GM18511 (cell line): ENCODE data around the gene GNMT.

Experiments used
- ATAC-seq: cut with Tn5 transposase; IDR thresholded peaks from one replicate; pipeline ENCODE4 v1.9.1; 2021; ENCODE audit warnings: mild to moderate bottlenecking, moderate library complexity; ENCODE audit not compliant: unreplicated experiment

Gene GNMT

GRCh38 chr6:42960243-42961019 is at the start of gene GNMT:
Gene GNMT, plus strand, starts transcription at chr6:42960754. Its CDS starts 14 bp downstream, at chr6:42960768.
- ATAC-seq: no peak

DNA sequence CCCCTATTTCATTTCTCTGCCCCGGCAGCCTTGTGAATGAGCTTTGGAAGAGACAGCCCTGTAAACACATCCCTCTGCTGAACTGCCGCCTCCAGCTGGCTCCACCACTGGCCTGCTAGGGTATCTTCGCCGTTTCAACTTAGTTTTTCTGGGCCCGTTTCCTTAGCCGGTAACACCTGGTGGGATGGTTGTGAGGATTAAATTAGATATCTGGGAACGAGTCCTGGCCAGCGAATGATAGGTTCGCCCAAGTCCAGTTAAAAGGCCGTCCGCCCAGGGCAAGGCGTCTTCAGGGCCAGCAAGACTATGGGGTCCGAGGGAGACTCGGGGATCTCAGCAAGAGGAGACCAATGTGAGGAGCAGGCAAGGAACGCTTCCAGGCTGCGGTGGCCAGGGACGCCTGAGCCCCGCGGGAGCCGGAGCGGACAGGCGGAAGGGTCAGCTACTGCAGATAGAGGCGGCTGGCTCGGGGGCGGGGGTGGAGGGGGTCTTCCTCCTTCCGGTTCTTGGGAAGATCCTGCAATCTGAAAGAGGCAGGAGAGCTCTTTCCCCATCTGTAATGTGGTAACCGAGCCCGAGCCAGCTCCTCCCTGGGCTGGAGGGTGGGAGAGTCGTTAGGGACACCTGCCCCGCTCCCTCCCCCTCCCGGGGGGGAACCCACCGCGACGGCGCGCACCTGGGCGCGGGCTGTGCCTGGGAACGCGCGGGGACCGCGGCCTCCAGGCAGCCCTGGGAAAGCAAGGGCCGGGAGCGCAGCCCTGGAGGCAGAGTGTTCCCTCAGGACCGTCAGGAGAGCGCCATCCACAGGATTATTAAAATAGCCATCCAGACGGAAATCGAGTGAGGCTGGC is 49.2 kb upstream of the GNMT start:
- no peak for ATAC-seq

- ATAC-seq: no peak
These were observed 46.0 kb upstream of the GNMT start for GRCh38 chr6:42914546-42914945.

DNA sequence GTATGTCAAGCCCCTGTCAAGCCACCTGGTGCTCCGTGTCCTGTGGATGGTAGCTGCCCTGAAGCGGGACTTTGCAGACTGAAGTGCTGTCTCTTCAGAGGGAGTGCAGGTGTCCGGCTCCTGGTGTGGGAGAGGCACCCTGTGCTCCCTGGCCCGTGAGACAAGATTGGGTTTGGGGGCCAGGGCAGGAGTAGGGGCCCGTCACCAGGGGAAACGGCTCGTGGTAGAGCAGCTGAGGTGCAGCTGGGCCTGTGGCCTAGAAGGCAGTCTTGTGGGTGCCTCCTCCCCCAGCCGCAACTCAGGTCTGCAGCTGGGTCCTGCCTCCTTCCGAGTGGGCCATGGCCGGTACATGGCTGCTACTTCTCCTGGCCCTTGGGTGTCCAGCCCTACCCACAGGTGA is 44.8 kb upstream of the GNMT start, which contains the start of gene PTCRA:
PTCRA (plus strand) TSS at position 322 of the 400 bp plus-strand sequence; CDS start at position 339, 17 bp downstream.
- no peak for ATAC-seq

- no peak for ATAC-seq
These were observed 44.3 kb upstream of the GNMT start for GRCh38 chr6:42916288-42916687.

DNA sequence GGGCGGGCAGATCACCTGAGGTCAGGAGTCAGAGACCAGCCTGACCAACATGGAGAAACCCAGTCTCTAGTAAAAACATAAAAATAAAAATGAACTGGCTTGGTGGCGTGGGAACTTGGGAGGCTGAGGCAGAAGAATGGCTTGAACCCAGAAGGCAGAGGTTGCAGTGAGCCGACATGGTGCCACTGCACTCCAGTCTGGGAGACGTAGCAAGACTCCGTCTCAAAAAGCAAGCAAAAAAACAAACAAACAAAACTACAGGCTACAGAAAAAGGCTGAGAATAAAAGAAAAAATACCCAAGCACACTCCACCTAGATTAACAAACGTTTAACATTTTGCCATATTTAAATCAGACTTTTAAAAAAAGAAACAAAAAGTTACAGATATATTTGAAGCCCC is 38.8 kb upstream of the GNMT start:
- ATAC-seq: no peak

GRCh38 chr6:42923666-42924065 is 36.9 kb upstream of the GNMT start:
- ATAC-seq: no peak

DNA sequence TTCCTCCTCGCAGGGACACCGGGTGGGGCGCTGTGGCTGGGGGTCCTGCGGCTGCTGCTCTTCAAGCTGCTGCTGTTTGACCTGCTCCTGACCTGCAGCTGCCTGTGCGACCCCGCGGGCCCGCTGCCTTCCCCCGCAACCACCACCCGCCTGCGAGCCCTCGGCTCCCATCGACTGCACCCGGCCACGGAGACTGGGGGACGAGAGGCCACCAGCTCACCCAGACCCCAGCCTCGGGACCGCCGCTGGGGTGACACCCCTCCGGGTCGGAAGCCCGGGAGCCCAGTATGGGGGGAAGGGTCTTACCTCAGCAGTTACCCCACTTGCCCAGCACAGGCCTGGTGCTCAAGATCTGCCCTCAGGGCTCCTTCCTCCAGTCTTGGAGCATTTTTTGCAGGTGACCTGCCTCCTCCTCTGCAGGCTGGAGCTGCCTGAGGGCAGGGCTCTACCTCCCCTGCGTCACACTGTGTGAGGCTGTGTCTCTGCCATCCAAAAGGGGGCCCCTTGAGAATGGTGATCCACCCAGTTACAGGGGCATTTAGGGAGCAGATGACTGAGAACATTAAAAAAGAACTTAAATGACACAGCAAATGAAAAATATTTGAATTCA is 35.2 kb upstream of the GNMT start:
- no peak for ATAC-seq

DNA sequence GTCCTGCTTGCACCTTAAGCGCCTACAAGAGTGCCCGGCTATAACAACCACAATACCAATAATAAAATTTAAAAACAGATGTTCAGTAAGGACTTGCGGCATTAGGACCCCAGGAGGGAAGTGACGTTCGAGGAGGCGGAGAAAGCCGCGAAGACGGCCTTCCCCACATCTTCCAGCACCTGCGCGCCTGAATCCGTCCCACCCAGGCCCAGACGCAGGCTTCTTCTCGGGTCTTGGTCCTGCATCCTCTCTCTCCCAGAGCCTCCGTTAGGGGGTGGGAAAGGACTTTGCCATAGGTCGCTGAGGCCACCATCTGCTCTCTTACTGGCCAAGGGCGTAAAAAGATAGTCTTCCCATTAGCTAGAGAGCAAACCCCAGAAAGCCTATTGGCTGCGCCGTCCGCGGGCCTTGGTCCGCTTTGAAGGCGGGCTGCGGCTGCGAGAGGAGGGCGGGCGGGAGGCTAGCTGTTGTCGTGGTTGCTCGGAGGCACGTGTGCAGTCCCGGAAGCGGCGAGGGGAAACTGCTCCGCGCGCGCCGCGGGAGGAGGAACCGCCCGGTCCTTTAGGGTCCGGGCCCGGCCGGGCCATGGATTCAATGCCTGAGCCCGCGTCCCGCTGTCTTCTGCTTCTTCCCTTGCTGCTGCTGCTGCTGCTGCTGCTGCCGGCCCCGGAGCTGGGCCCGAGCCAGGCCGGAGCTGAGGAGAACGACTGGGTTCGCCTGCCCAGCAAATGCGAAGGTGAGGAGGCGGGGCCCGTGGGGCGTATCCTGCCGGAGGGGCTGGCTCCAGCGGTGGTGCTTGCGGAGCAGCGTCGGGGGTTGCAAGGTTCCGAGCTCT is 31.4 kb upstream of the GNMT start, which contains the start of gene CNPY3:
CNPY3 (plus strand) TSS at position 495 of the 835 bp plus-strand sequence; CDS start at position 586, 91 bp downstream.
- ATAC-seq: peak; percentile 80

- peak; percentile 56 for ATAC-seq
These were observed 30.7 kb upstream of the GNMT start for GRCh38 chr6:42929821-42930360.

DNA sequence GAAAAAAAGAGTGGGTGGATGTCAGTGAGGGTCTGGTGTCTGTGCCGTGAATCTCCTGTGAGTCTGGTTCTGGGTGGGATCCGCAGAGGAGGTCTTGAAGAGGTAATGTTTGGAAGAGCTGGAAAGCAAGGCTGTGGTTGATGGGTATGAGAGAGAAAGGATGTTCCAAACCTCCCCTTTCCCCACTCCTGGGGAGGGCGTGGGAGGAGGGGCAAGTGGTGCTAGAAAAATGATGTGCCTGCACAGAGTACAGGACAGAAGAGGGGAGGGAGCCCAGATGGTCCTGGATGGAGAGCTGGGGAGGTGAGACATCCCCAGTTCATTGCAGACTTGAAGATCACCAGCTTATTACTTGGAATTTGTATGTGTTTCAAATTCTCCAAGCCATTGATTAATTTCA is 28.1 kb upstream of the GNMT start:
- no peak for ATAC-seq

DNA sequence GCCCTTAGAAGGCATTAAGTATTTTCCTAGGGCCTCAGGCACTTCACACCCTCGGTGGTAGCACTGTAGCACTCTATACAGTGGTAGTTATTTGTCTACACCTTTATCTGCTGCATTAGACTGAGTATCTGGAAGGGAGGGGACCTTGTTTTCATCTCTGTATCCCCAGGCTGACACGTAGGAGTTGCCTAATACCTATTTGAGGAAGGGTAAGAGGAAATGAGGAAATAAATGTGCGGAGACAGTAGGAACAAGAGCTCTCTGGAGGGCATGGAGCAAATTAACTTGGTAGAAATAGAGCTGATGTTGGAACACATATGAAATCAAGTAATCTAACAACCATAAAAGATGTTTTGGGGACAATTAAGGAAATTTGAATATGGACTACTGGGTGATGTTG is 27.3 kb upstream of the GNMT start:
- ATAC-seq: no peak

- no peak for ATAC-seq
These were observed 25.2 kb upstream of the GNMT start for GRCh38 chr6:42935322-42935721.

GRCh38 chr6:42936398-42936797 is 24.2 kb upstream of the GNMT start:
- ATAC-seq: no peak

GRCh38 chr6:42937548-42938427 is 22.8 kb upstream of the GNMT start:
- ATAC-seq: no peak

GRCh38 chr6:42938428-42938796 is 22.1 kb upstream of the GNMT start:
- ATAC-seq: no peak

DNA sequence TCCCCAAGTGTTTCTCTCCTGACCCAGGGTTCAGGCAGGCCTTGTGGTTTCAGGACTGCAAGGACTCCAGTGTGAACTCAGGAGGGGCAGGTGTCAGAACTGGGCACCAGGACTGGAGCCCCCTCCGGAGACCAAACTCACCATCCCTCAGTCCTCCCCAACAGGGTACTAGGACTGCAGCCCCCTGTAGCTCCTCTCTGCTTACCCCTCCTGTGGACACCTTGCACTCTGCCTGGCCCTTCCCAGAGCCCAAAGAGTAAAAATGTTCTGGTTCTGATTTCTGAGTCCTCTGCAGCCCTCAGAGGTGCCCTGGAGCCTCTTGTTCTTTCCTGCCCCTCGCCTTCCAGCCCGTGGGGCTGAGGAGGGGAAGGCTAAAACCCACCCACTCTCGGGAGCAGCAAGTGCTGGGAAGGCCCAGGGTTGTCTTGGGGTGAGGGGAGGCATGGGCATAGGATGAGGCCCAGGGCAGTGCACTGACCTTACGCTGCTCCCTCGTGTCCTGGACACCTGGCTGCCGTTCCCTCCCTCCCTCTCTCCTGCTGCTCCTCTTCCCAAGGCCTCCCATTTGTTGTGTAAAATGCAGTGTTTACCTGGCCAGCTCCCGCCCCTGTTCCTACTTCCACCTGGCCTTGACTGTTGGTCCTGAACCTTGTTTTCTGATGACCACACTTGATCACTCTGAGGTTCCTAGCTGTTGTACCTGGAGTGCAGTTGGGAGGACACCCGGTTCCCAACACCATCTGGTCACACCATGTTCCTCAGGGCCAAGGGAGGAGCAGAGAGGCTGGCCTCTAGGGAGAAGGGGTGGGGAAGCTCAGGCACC is 21.4 kb upstream of the GNMT start:
- ATAC-seq: no peak

GRCh38 chr6:42939810-42940167 is 20.8 kb upstream of the GNMT start:
- ATAC-seq: no peak
